ENCODE measurements around the gene AIPL1. TPM values are rescaled to one million over a fixed set of nuclear protein-coding genes. Genes with fewer than 3 reads are reported as not detected.

AIPL1 gene
- total and polyA plus RNA-seq, 2 of the 4 experiments (the other 2 are of a cell fraction): not detected

DNA sequence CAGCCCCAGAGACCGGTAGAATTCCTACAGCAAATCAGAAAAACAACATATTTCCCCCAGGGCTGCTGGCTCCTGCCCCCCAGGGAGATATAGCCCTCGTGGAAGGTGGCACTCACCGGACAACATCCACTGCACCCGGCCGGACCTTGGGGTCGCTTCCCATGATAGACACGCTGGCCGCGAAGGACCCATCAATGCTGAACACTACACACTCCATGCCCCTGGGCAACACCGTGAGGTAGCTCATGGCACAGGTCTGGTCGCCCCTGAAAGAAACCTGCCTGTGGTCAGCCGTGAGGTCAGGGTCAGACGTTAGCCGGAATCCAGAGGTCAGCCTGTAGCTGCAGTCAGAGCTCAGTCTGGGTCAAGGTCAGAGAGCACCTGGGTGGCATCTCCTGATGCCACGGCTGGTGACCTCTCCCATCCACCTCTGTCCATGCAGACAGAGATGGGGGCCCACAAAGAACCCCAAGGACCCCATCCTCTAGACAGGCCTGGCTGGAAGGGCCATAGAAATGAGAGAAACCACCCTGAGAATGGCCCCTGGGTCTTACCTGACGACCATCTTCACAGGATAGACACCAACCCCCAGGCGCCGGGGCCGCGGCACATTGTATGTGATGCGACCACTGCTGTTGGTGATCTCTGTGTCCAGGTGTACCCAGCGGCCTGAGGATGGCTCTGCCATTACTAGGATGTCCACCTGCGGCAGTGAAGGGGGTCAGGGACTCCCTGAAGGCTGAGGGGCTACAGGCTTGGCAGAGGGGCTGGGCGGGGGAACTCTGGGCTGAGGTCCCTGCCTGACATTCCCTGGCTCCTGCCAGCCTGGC lies 28.9 kb upstream of the AIPL1 start:
- Histone ChIP-seq H4K91ac (ENCODE audit: insufficient read depth, low read depth, low read length) (no peak overlapping the region), H3K4me3 (ENCODE audit: insufficient read depth, low read depth, low read length) (no peak overlapping the region), H2AK5ac (ENCODE audit: low read depth, low read length) (no peak overlapping the region), H3K36me3 (ENCODE audit: control insufficient read depth, insufficient read depth, low read length) (no peaks in the 10 kb centered on the region), H2BK120ac (ENCODE audit: low read depth, low read length) (no peak overlapping the region), H2BK15ac (ENCODE audit: low read depth, low read length) (no peak overlapping the region), H3K4me2 (ENCODE audit: low read depth, low read length) (no peak overlapping the region), H2AFZ (replicated peaks; ENCODE audit: low read length, poor library complexity) (no peak overlapping the region), H3K9me1 (ENCODE audit: insufficient read depth, low read length) (no peaks in the 10 kb centered on the region; the same call in 1 of the 2 replicates), H3K18ac (ENCODE audit: low read depth, low read length) (no peak overlapping the region), H3K4me1 (ENCODE audit: control insufficient read depth, insufficient read depth, low read length) (no peaks in the 10 kb centered on the region), H4K5ac (ENCODE audit: low read depth, low read length) (no peak overlapping the region), H3K79me1 (ENCODE audit: low read depth in 1 of 2, low read length in 2 of 2) (no peaks in the 10 kb centered on the region), H3K4ac (ENCODE audit: low read depth, low read length) (no peak overlapping the region), H4K20me1 (ENCODE audit: insufficient read depth, low read length) (no peaks in the 10 kb centered on the region), H2BK5ac (ENCODE audit: low read depth, low read length, poor library complexity, severe bottlenecking) (no peak overlapping the region), H3K23ac (ENCODE audit: low read depth, low read length) (no peak overlapping the region), H3K56ac (ENCODE audit: extremely low read depth, insufficient read depth, low read length) (no peak overlapping the region), H3K14ac (replicated peaks; ENCODE audit: low read depth, low read length) (no peak overlapping the region), H3K9ac (ENCODE audit: low read depth, low read length) (no peak overlapping the region), H4K8ac (ENCODE audit: low read depth in 2 of 2, low read length in 2 of 2) (no peak overlapping the region), H3K9me3 (ENCODE audit: control insufficient read depth, insufficient read depth, low read length) (peaks cover 2% of the 10 kb centered on the region; the same call in 1 of the 2 replicates), H2BK20ac (ENCODE audit: low read depth, low read length) (no peak overlapping the region), H2AK9ac (replicated peaks; ENCODE audit: low read depth, low read length, poor library complexity) (no peak overlapping the region), H3K27me3 (ENCODE audit: control insufficient read depth, insufficient read depth, low read length) (no peaks in the 10 kb centered on the region), H3K27ac (ENCODE audit: insufficient read depth, low read length) (no peak overlapping the region)
- in situ Hi-C loops (cut with MboI; ENCODE audit: low sequenced_read_pairs) (no loop called here), dilution Hi-C loops (cut with HindIII; ENCODE audit: low sequenced_read_pairs, unreplicated experiment) (no loop called here), intact Hi-C loops (cut with micrococcal nuclease) (no loop called here)
- BruUV-seq (replicated peaks): no TSS peak
- ATAC-seq (ENCODE audit: low read depth) (no peak), DNase-seq (no peak)
- 88% methylated on average over 8 of the region's 24 CpGs; no CpG with 5 or more reads in 1 of the 2 experiments for WGBS, 2 experiments (ENCODE audit: extremely low coverage in 2 of 2, insufficient read length in 1 of 2)
- ChIA-PET CTCF (interaction anchor here (0.5 kb wide), 1 partner anchor 126 kb away, joined by 4 read pairs; no protein-coding TSS in a partner anchor), POLR2A (ENCODE audit: unreplicated experiment) (no interaction called here)
- TF ChIP-seq USF2 (IDR thresholded peaks at IDR 0.05; ENCODE audit: low read depth, low read length): no peak
- TF ChIP-seq POLR2A (IDR thresholded peaks at IDR 0.05; ENCODE audit: low read depth, low read length): no peak
- TF ChIP-seq RFX5 (IDR thresholded peaks at IDR 0.05; ENCODE audit: low read depth, low read length): no peak
- no peak for TF ChIP-seq CHD1 (IDR thresholded peaks at IDR 0.05; ENCODE audit: low read depth, low read length)
- no peak for TF ChIP-seq CEBPB (IDR thresholded peaks at IDR 0.05; ENCODE audit: low read depth, low read length)
- TF ChIP-seq RCOR1 (IDR thresholded peaks at IDR 0.05; ENCODE audit: insufficient replicate concordance, low read length): no peak
